GM12878 (cell line): ENCODE data around the gene MCFD2. TPM values are rescaled to one million over a fixed set of nuclear protein-coding genes. Genes with fewer than 3 reads are reported as not detected.

Experiments
- ATAC-seq: fragments of 200-7000 bp; cut with Tn5 transposase; 3 replicates; pipeline ENCODE4 v1.9.1; 2020; ENCODE audit warnings: mild to moderate bottlenecking, moderate library complexity
- BruUV-seq: library from RNA; stranded (reverse); fragments of 400-500 nt; replicated peaks from 2 replicates; lab custom pipeline; 2021; lab: Mats Ljungman, UMichigan
- CTCF ChIA-PET: fragments of 300-600 bp; sonication (Branson Sonifier 250); formaldehyde crosslinking; extraction: SDS; loops from one replicate; lab custom pipeline; 2021; ENCODE audit warnings: inconsistent platforms; lab: Yijun Ruan, JAX
- POLR2A ChIA-PET: fragments of 350-600 bp; formaldehyde crosslinking; extraction: SDS; loops from one replicate; lab custom pipeline; 2021; ENCODE audit warnings: inconsistent platforms; lab: Charles Lee
- RAD21 ChIA-PET: fragments of 300-600 bp; sonication (Branson Sonifier 250); formaldehyde crosslinking; loops from one replicate; lab custom pipeline; 2023; ENCODE audit warnings: antibody characterized with exemption; ENCODE audit not compliant: unreplicated experiment; lab: Charles Lee
- SMC1A ChIA-PET: fragments of 300-600 bp; sonication (Branson Sonifier 250); formaldehyde crosslinking; loops from one replicate; lab custom pipeline; 2023; ENCODE audit not compliant: unreplicated experiment, uncharacterized antibody; lab: Charles Lee
- DNase-seq: peaks from one replicate; pipeline ENCODE4 v3.0.0-alpha.2; 2011; ENCODE audit warnings: low read depth, low spot score
- FAIRE-seq: peaks from 3 replicates; lab custom pipeline; 2011; peaks lifted over from hg19 to GRCh38; lab: Jason Lieb, UNC
- H2AFZ ChIP-seq: 2 replicates; pipeline ENCODE4 v1.6.0; 2011; ENCODE audit warnings: low read depth, low read length, control low read depth; ENCODE audit not compliant: control insufficient read depth
- H3K27ac ChIP-seq: 2 replicates; pipeline ENCODE4 v1.5.1; 2011; ENCODE audit warnings: control low read depth; ENCODE audit not compliant: control insufficient read depth, insufficient read depth
- H3K27me3 ChIP-seq, 2 experiments: replicated peaks in 1 of 2; 2 replicates each; pipeline versions ENCODE4 v1.6.0 to v1.6.1; 2011; ENCODE audit warnings: low read length in 1 of 2; ENCODE audit not compliant: control insufficient read depth in 2 of 2, insufficient read depth in 2 of 2
- H3K36me3 ChIP-seq, 2 experiments: 2 replicates each; pipeline ENCODE4 v1.5.1; 2011; ENCODE audit warnings: low read length in 1 of 2; ENCODE audit not compliant: control insufficient read depth in 2 of 2, insufficient read depth in 2 of 2
- H3K4me1 ChIP-seq: 2 replicates; pipeline ENCODE4 v1.6.1; 2011; ENCODE audit warnings: mild to moderate bottlenecking, low read length, moderate library complexity, mixed read lengths; ENCODE audit not compliant: control insufficient read depth, insufficient read depth
- H3K4me2 ChIP-seq: 2 replicates; pipeline ENCODE4 v1.6.0; 2011; ENCODE audit warnings: control low read depth; ENCODE audit not compliant: control insufficient read depth, insufficient read depth
- H3K4me3 ChIP-seq: fragments of 200-600 bp; sonication (generic); 2 replicates; pipeline ENCODE4 v1.5.1; 2016
- H3K79me2 ChIP-seq: 2 replicates; pipeline ENCODE4 v1.6.0; 2011; ENCODE audit warnings: low read length; ENCODE audit not compliant: control insufficient read depth, insufficient read depth
- H3K9ac ChIP-seq: 2 replicates; pipeline ENCODE4 v1.8.0; 2011; ENCODE audit warnings: low read length, control low read depth, mixed read lengths; ENCODE audit not compliant: control insufficient read depth, insufficient read depth
- H3K9me3 ChIP-seq: replicated peaks from 3 replicates; pipeline ENCODE4 v1.5.1; 2011; ENCODE audit warnings: mild to moderate bottlenecking, low read length; ENCODE audit not compliant: control insufficient read depth, insufficient read depth
- H4K20me1 ChIP-seq: 2 replicates; pipeline ENCODE4 v1.6.0; 2011; ENCODE audit not compliant: control insufficient read depth, insufficient read depth
- CHD1 ChIP-seq: IDR thresholded peaks from 2 replicates; pipeline ENCODE4 v1.6.1; 2012; ENCODE audit warnings: low read depth, low read length, improper control_type of control experiment
- E2F4 ChIP-seq: IDR thresholded peaks from 2 replicates; pipeline ENCODE4 v1.6.1; 2012; ENCODE audit warnings: low read depth, low read length, improper control_type of control experiment
- EGR1 ChIP-seq, 2 experiments: IDR thresholded peaks; 1 replicate in 1 of 2; 2 replicates in 1 of 2; pipeline ENCODE4 v1.6.1; 2011 to 2012; ENCODE audit warnings: low read depth in 2 of 2, low read length in 2 of 2, borderline replicate concordance in 1 of 2, mild to moderate bottlenecking in 1 of 2, moderate library complexity in 1 of 2
- EZH2 ChIP-seq: IDR thresholded peaks from 2 replicates; pipeline ENCODE4 v1.6.1; 2012; ENCODE audit warnings: low read depth, mild to moderate bottlenecking, control low read depth, inconsistent platforms, low read length, borderline replicate concordance; ENCODE audit not compliant: control insufficient read depth
- FOXM1 ChIP-seq: IDR thresholded peaks from 2 replicates; pipeline ENCODE4 v1.6.1; 2012; ENCODE audit warnings: low read depth, mild to moderate bottlenecking, inconsistent platforms, low read length, moderate library complexity
- GABPA ChIP-seq: IDR thresholded peaks from 2 replicates; pipeline ENCODE4 v1.6.1; 2014; ENCODE audit warnings: antibody characterized with exemption, low read depth, mild to moderate bottlenecking, inconsistent platforms
- HDAC2 ChIP-seq: fragments of 200-600 bp; sonication (generic); IDR thresholded peaks from 2 replicates; pipeline ENCODE4 v1.6.1; 2017
- JUNB ChIP-seq: IDR thresholded peaks from 2 replicates; pipeline ENCODE4 v1.6.1; 2016; ENCODE audit warnings: antibody characterized with exemption, mild to moderate bottlenecking
- LARP7 ChIP-seq: fragments of 450-650 bp; IDR thresholded peaks from 2 replicates; pipeline ENCODE4 v1.6.1; 2017; ENCODE audit warnings: mild to moderate bottlenecking
- PAX5 ChIP-seq: IDR thresholded peaks from 2 replicates; pipeline ENCODE4 v1.6.1; 2011; ENCODE audit warnings: low read depth, low read length, borderline replicate concordance
- POU2F2 ChIP-seq: IDR thresholded peaks from 3 replicates; pipeline ENCODE4 v1.6.1; 2011; ENCODE audit warnings: low read depth, mild to moderate bottlenecking, low read length, borderline replicate concordance
- RAD21 ChIP-seq: IDR thresholded peaks from 2 replicates; pipeline ENCODE4 v1.6.1; 2011; ENCODE audit warnings: mild to moderate bottlenecking, low read depth, low read length, moderate library complexity; ENCODE audit not compliant: insufficient read depth
- RBBP5 ChIP-seq: fragments of 200-600 bp; sonication (generic); conservative IDR thresholded peaks from 2 replicates; pipeline ENCODE4 v1.6.1; 2016
- RUNX3 ChIP-seq: IDR thresholded peaks from 2 replicates; pipeline ENCODE4 v1.6.1; 2012; ENCODE audit warnings: low read length, inconsistent platforms
- SIN3A ChIP-seq: IDR thresholded peaks from 2 replicates; pipeline ENCODE4 v1.6.1; 2012; ENCODE audit warnings: low read depth, low read length, improper control_type of control experiment
- SP1 ChIP-seq: IDR thresholded peaks from one replicate; pipeline ENCODE4 v1.6.1; 2011; ENCODE audit warnings: low read depth, low read length
- TARDBP ChIP-seq: IDR thresholded peaks from 2 replicates; pipeline ENCODE4 v1.6.1; 2016; ENCODE audit warnings: borderline replicate concordance
- ZNF274 ChIP-seq: IDR thresholded peaks from one replicate; pipeline ENCODE4 v1.8.0; 2011; ENCODE audit not compliant: insufficient read length, insufficient read depth
- WGBS: methylation state at CpG from one replicate; pipeline ENCODE4 v1.1.6; 2016; ENCODE audit warnings: low lambda C conversion rate; ENCODE audit not compliant: insufficient replicate concordance, insufficient coverage; ENCODE audit errors: missing lambda C conversion rate; 5-methylcytosine and 5-hydroxymethylcytosine counted together
- in situ Hi-C: fragments of 300-500 bp; cut with MboI; formaldehyde crosslinking; loops from 9 replicates; pipeline ENCODE4 v1.14.3; 2018; ENCODE audit warnings: mixed read lengths
- intact Hi-C: fragments of 100-400 bp; cut with micrococcal nuclease; formaldehyde crosslinking; loops from one replicate; pipeline ENCODE4 v1.14.2; 2022; ENCODE audit not compliant: unreplicated experiment
- polyA plus RNA-seq, 11 experiments: library from polyadenylated mRNA; depleted of rRNA in 4 of 11; unstranded in 6 of 11; stranded (reverse) in 5 of 11; fragments of >200 nt; fragmentation: Nextera tagmentation in 4 of 11; fragmentation: Illumina TruSeq in 1 of 11; extraction: Ambion mirVana in 4 of 11; extraction: Trizol in 1 of 11; gene quantifications; 1 replicate in 1 of 11; 2 replicates in 10 of 11; pipeline versions ENCODE4 v1.2.1 to v1.2.3, GENCODE V29; 2011 to 2016; ENCODE audit warnings: inconsistent platforms in 2 of 11, missing spikeins in 2 of 11, low read depth in 1 of 11
- total RNA-seq, 4 experiments: library from RNA; depleted of rRNA in 3 of 4; stranded (reverse); fragments of >200 nt in 3 of 4; fragmentation: Illumina TruSeq in 1 of 4; extraction: Trizol in 1 of 4; gene quantifications; 2 replicates each; pipeline versions ENCODE4 v1.2.1 to v1.2.3, GENCODE V29; 2013 to 2021
- TF ChIP-seq, protein P1 (sequence below): fragments of 450-650 bp; formaldehyde crosslinking; IDR thresholded peaks from 2 replicates; pipeline ENCODE4 v1.4.0; 2022; ENCODE audit warnings: mild to moderate bottlenecking, moderate library complexity
- TF ChIP-seq, protein P2 (sequence below): IDR thresholded peaks from 2 replicates; pipeline ENCODE4 v1.6.1; 2012; ENCODE audit warnings: low read length, inconsistent platforms

MCFD2 gene
- total and polyA plus RNA-seq, 10 of the 15 experiments (the other 5 are each of a cell fraction or from before 2014, with no cell fraction given): 35.0 to 57.3 (median 40.3) TPM

DNA sequence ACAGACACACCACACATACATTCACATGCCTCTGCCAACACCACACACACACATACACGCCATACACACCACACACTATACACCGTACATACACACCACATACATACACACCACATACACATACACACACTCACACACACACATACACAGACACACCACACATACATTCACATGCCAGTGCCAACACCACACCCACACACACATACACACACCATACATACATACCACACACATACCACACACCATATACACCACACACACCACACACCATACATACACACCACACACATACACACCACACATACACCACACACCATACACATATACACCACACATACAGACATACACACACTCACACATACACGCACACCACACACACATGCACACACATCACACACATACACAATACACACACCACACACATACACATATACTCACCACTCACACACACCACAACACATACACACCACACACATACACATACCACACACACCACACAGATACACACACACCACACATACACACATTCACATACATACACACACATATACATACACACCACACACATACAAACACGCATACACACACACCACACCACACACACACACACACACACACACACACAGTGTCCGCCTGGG lies 37.2 kb downstream of the MCFD2 start:
- ChIA-PET POLR2A (no interaction called here), CTCF (no interaction called here)

More for the DNA sequence above, 37.2 kb downstream of the MCFD2 start:
- H4K20me1 ChIP-seq: no peaks in the 10 kb centered on the region
- no peaks in the 10 kb centered on the region for H3K79me2 ChIP-seq
- H3K4me3 ChIP-seq: no peak overlapping the region
- RAD21 ChIA-PET: no interaction called here
- no peaks in the 10 kb centered on the region; the same call in 2 of the 3 replicates for H3K9me3 ChIP-seq
- 87% methylated on average over 5 of the region's 5 CpGs for WGBS
- no peaks in the 10 kb centered on the region for H3K36me3 ChIP-seq
- no peak for DNase-seq
- in situ Hi-C loops: no loop called here
- H3K4me1 ChIP-seq: peaks cover 6% of the 10 kb centered on the region
- no peak overlapping the region for H3K9ac ChIP-seq
- TF ChIP-seq TARDBP (no peak), RAD21 (no peak), SP1 (no peak), ZNF274 (no peak), E2F4 (no peak), LARP7 (no peak), EGR1 (IDR thresholded peaks at IDR 0.05; ENCODE audit: borderline replicate concordance in 1 of 2, low read depth in 2 of 2, low read length in 2 of 2) (no peak), GABPA (no peak), EZH2 (no peak), SIN3A (no peak), RUNX3 (no peak), JUNB (no peak), PAX5 (no peak), HDAC2 (no peak), POU2F2 (no peak), RBBP5 (no peak), FOXM1 (no peak), CHD1 (no peak)
- TF ChIP-seq, protein P1, sequence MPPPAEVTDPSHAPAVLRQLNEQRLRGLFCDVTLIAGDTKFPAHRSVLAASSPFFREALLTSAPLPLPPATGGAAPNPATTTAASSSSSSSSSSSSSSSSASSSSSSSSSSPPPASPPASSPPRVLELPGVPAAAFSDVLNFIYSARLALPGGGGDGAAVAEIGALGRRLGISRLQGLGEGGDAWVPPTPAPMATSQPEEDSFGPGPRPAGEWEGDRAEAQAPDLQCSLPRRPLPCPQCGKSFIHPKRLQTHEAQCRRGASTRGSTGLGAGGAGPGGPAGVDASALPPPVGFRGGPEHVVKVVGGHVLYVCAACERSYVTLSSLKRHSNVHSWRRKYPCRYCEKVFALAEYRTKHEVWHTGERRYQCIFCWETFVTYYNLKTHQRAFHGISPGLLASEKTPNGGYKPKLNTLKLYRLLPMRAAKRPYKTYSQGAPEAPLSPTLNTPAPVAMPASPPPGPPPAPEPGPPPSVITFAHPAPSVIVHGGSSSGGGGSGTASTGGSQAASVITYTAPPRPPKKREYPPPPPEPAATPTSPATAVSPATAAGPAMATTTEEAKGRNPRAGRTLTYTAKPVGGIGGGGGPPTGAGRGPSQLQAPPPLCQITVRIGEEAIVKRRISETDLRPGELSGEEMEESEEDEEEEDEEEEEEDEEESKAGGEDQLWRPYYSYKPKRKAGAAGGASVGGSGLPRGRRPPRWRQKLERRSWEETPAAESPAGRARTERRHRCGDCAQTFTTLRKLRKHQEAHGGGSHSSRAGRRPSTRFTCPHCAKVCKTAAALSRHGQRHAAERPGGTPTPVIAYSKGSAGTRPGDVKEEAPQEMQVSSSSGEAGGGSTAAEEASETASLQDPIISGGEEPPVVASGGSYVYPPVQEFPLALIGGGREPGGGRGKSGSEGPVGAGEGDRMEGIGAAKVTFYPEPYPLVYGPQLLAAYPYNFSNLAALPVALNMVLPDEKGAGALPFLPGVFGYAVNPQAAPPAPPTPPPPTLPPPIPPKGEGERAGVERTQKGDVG (CRISPR knock-in tag): no peak
- TF ChIP-seq, protein P2, sequence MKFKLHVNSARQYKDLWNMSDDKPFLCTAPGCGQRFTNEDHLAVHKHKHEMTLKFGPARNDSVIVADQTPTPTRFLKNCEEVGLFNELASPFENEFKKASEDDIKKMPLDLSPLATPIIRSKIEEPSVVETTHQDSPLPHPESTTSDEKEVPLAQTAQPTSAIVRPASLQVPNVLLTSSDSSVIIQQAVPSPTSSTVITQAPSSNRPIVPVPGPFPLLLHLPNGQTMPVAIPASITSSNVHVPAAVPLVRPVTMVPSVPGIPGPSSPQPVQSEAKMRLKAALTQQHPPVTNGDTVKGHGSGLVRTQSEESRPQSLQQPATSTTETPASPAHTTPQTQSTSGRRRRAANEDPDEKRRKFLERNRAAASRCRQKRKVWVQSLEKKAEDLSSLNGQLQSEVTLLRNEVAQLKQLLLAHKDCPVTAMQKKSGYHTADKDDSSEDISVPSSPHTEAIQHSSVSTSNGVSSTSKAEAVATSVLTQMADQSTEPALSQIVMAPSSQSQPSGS: no peak
- TF ChIP-seq, all 136 proteins: peak for 0
- ATAC-seq: no peak
- Histone ChIP-seq H3K27me3 (peaks cover 2 to 3% of the 10 kb centered on the region in 2 experiments), H3K4me2 (no peak overlapping the region), H3K27ac (no peak overlapping the region), H2AFZ (no peak overlapping the region)
- intact Hi-C loops: no loop called here
- SMC1A ChIA-PET: no interaction called here
- BruUV-seq: no TSS peak
- FAIRE-seq: no peak
